ENCODE measurements around the gene SLAIN2.
"Not testable (repeated sequence)": the region's sequence is repeated elsewhere in the genome, so short reads cannot be mapped to it uniquely, and the experiment has no call there.

SLAIN2 gene

GRCh38 chr4:48450740-48451139, 109.4 kb downstream of the SLAIN2 start:
- no peaks in the 10 kb centered on the region for H3K9me3 ChIP-seq (ENCODE audit: control insufficient read depth, low read length)
- H3K27me3 ChIP-seq (replicated peaks; ENCODE audit: control insufficient read depth, insufficient read depth, low read length, poor library complexity, severe bottlenecking), result no peaks in the 10 kb centered on the region
- no peak overlapping the region for H3K27ac ChIP-seq (ENCODE audit: insufficient read depth, low read length, poor library complexity, severe bottlenecking)
- no peak overlapping the region for H3K4me3 ChIP-seq (ENCODE audit: insufficient read depth, low read depth, low read length, poor library complexity, severe bottlenecking)
- DNase-seq, result no peak
- H3K36me3 ChIP-seq (ENCODE audit: control insufficient read depth, insufficient read depth, low read length), result no peaks in the 10 kb centered on the region
- no peaks in the 10 kb centered on the region for H3K4me1 ChIP-seq (ENCODE audit: control insufficient read depth, insufficient read depth, low read length, poor library complexity, severe bottlenecking)

GRCh38 chr4:48451656-48452055, 110.3 kb downstream of the SLAIN2 start:
- H3K27me3 ChIP-seq (replicated peaks; ENCODE audit: control insufficient read depth, insufficient read depth, low read length, poor library complexity, severe bottlenecking); H3K9me3 ChIP-seq (ENCODE audit: control insufficient read depth, low read length); H3K4me3 ChIP-seq (ENCODE audit: insufficient read depth, low read depth, low read length, poor library complexity, severe bottlenecking); H3K27ac ChIP-seq (ENCODE audit: insufficient read depth, low read length, poor library complexity, severe bottlenecking); H3K36me3 ChIP-seq (ENCODE audit: control insufficient read depth, insufficient read depth, low read length); DNase-seq; H3K4me1 ChIP-seq (ENCODE audit: control insufficient read depth, insufficient read depth, low read length, poor library complexity, severe bottlenecking): not testable (repeated sequence)

GRCh38 chr4:48454591-48454990, 113.3 kb downstream of the SLAIN2 start:
- Histone ChIP-seq H3K27me3 (replicated peaks; ENCODE audit: control insufficient read depth, insufficient read depth, low read length, poor library complexity, severe bottlenecking) (no peaks in the 10 kb centered on the region), H3K4me3 (ENCODE audit: insufficient read depth, low read depth, low read length, poor library complexity, severe bottlenecking) (no peak overlapping the region), H3K4me1 (ENCODE audit: control insufficient read depth, insufficient read depth, low read length, poor library complexity, severe bottlenecking) (no peaks in the 10 kb centered on the region), H3K9me3 (ENCODE audit: control insufficient read depth, low read length) (no peaks in the 10 kb centered on the region), H3K27ac (ENCODE audit: insufficient read depth, low read length, poor library complexity, severe bottlenecking) (no peak overlapping the region), H3K36me3 (ENCODE audit: control insufficient read depth, insufficient read depth, low read length) (no peaks in the 10 kb centered on the region)
- no peak for DNase-seq

- Histone ChIP-seq H3K36me3 (ENCODE audit: control insufficient read depth, insufficient read depth, low read length) (no peaks in the 10 kb centered on the region), H3K9me3 (ENCODE audit: control insufficient read depth, low read length) (no peaks in the 10 kb centered on the region), H3K4me1 (ENCODE audit: control insufficient read depth, insufficient read depth, low read length, poor library complexity, severe bottlenecking) (no peaks in the 10 kb centered on the region), H3K4me3 (ENCODE audit: insufficient read depth, low read depth, low read length, poor library complexity, severe bottlenecking) (no peak overlapping the region), H3K27ac (ENCODE audit: insufficient read depth, low read length, poor library complexity, severe bottlenecking) (no peak overlapping the region), H3K27me3 (replicated peaks; ENCODE audit: control insufficient read depth, insufficient read depth, low read length, poor library complexity, severe bottlenecking) (no peaks in the 10 kb centered on the region)
- no peak for DNase-seq
These were observed 119.7 kb downstream of the SLAIN2 start for GRCh38 chr4:48461000-48461399.

- no peak overlapping the region for H3K27ac ChIP-seq (ENCODE audit: insufficient read depth, low read length, poor library complexity, severe bottlenecking)
- H3K9me3 ChIP-seq (ENCODE audit: control insufficient read depth, low read length), result no peaks in the 10 kb centered on the region
- H3K27me3 ChIP-seq (replicated peaks; ENCODE audit: control insufficient read depth, insufficient read depth, low read length, poor library complexity, severe bottlenecking), result no peaks in the 10 kb centered on the region
- no peaks in the 10 kb centered on the region for H3K36me3 ChIP-seq (ENCODE audit: control insufficient read depth, insufficient read depth, low read length)
- H3K4me3 ChIP-seq (ENCODE audit: insufficient read depth, low read depth, low read length, poor library complexity, severe bottlenecking), result no peak overlapping the region
- no peaks in the 10 kb centered on the region for H3K4me1 ChIP-seq (ENCODE audit: control insufficient read depth, insufficient read depth, low read length, poor library complexity, severe bottlenecking)
- DNase-seq, result no peak
These were observed 121.0 kb downstream of the SLAIN2 start for GRCh38 chr4:48462363-48462762.

- H3K27ac ChIP-seq (ENCODE audit: insufficient read depth, low read length, poor library complexity, severe bottlenecking), result no peak overlapping the region
- no peaks in the 10 kb centered on the region for H3K9me3 ChIP-seq (ENCODE audit: control insufficient read depth, low read length)
- no peak overlapping the region for H3K4me3 ChIP-seq (ENCODE audit: insufficient read depth, low read depth, low read length, poor library complexity, severe bottlenecking)
- no peaks in the 10 kb centered on the region for H3K4me1 ChIP-seq (ENCODE audit: control insufficient read depth, insufficient read depth, low read length, poor library complexity, severe bottlenecking)
- no peak for DNase-seq
- H3K27me3 ChIP-seq (replicated peaks; ENCODE audit: control insufficient read depth, insufficient read depth, low read length, poor library complexity, severe bottlenecking), result no peaks in the 10 kb centered on the region
- no peaks in the 10 kb centered on the region for H3K36me3 ChIP-seq (ENCODE audit: control insufficient read depth, insufficient read depth, low read length)
These were observed 126.1 kb downstream of the SLAIN2 start for GRCh38 chr4:48467442-48467841.

GRCh38 chr4:48467891-48468290, 126.6 kb downstream of the SLAIN2 start:
- no peaks in the 10 kb centered on the region for H3K27me3 ChIP-seq (replicated peaks; ENCODE audit: control insufficient read depth, insufficient read depth, low read length, poor library complexity, severe bottlenecking)
- DNase-seq, result no peak
- H3K4me1 ChIP-seq (ENCODE audit: control insufficient read depth, insufficient read depth, low read length, poor library complexity, severe bottlenecking), result no peaks in the 10 kb centered on the region
- H3K4me3 ChIP-seq (ENCODE audit: insufficient read depth, low read depth, low read length, poor library complexity, severe bottlenecking), result no peak overlapping the region
- no peaks in the 10 kb centered on the region for H3K9me3 ChIP-seq (ENCODE audit: control insufficient read depth, low read length)
- no peaks in the 10 kb centered on the region for H3K36me3 ChIP-seq (ENCODE audit: control insufficient read depth, insufficient read depth, low read length)
- H3K27ac ChIP-seq (ENCODE audit: insufficient read depth, low read length, poor library complexity, severe bottlenecking), result no peak overlapping the region

- H3K4me3 ChIP-seq (ENCODE audit: insufficient read depth, low read depth, low read length, poor library complexity, severe bottlenecking), result no peak overlapping the region
- H3K27me3 ChIP-seq (replicated peaks; ENCODE audit: control insufficient read depth, insufficient read depth, low read length, poor library complexity, severe bottlenecking), result no peaks in the 10 kb centered on the region
- H3K9me3 ChIP-seq (ENCODE audit: control insufficient read depth, low read length), result no peaks in the 10 kb centered on the region
- H3K27ac ChIP-seq (ENCODE audit: insufficient read depth, low read length, poor library complexity, severe bottlenecking), result no peak overlapping the region
- DNase-seq, result no peak
- H3K4me1 ChIP-seq (ENCODE audit: control insufficient read depth, insufficient read depth, low read length, poor library complexity, severe bottlenecking), result no peaks in the 10 kb centered on the region
- H3K36me3 ChIP-seq (ENCODE audit: control insufficient read depth, insufficient read depth, low read length), result no peaks in the 10 kb centered on the region
These were observed 128.8 kb downstream of the SLAIN2 start for GRCh38 chr4:48470137-48470536.

GRCh38 chr4:48470570-48470969, 129.2 kb downstream of the SLAIN2 start:
- no peak overlapping the region for H3K4me3 ChIP-seq (ENCODE audit: insufficient read depth, low read depth, low read length, poor library complexity, severe bottlenecking)
- no peaks in the 10 kb centered on the region for H3K4me1 ChIP-seq (ENCODE audit: control insufficient read depth, insufficient read depth, low read length, poor library complexity, severe bottlenecking)
- no peaks in the 10 kb centered on the region for H3K27me3 ChIP-seq (replicated peaks; ENCODE audit: control insufficient read depth, insufficient read depth, low read length, poor library complexity, severe bottlenecking)
- no peaks in the 10 kb centered on the region for H3K9me3 ChIP-seq (ENCODE audit: control insufficient read depth, low read length)
- no peaks in the 10 kb centered on the region for H3K36me3 ChIP-seq (ENCODE audit: control insufficient read depth, insufficient read depth, low read length)
- H3K27ac ChIP-seq (ENCODE audit: insufficient read depth, low read length, poor library complexity, severe bottlenecking), result no peak overlapping the region
- no peak for DNase-seq

GRCh38 chr4:48472794-48473193, 131.5 kb downstream of the SLAIN2 start:
- Histone ChIP-seq H3K4me1 (ENCODE audit: control insufficient read depth, insufficient read depth, low read length, poor library complexity, severe bottlenecking) (no peaks in the 10 kb centered on the region), H3K4me3 (ENCODE audit: insufficient read depth, low read depth, low read length, poor library complexity, severe bottlenecking) (no peak overlapping the region), H3K27me3 (replicated peaks; ENCODE audit: control insufficient read depth, insufficient read depth, low read length, poor library complexity, severe bottlenecking) (no peaks in the 10 kb centered on the region), H3K9me3 (ENCODE audit: control insufficient read depth, low read length) (no peaks in the 10 kb centered on the region), H3K36me3 (ENCODE audit: control insufficient read depth, insufficient read depth, low read length) (no peaks in the 10 kb centered on the region), H3K27ac (ENCODE audit: insufficient read depth, low read length, poor library complexity, severe bottlenecking) (no peak overlapping the region)
- DNase-seq, result no peak

- Histone ChIP-seq H3K27me3 (replicated peaks; ENCODE audit: control insufficient read depth, insufficient read depth, low read length, poor library complexity, severe bottlenecking) (no peaks in the 10 kb centered on the region), H3K36me3 (ENCODE audit: control insufficient read depth, insufficient read depth, low read length) (no peaks in the 10 kb centered on the region), H3K9me3 (ENCODE audit: control insufficient read depth, low read length) (no peaks in the 10 kb centered on the region), H3K27ac (ENCODE audit: insufficient read depth, low read length, poor library complexity, severe bottlenecking) (no peak overlapping the region), H3K4me3 (ENCODE audit: insufficient read depth, low read depth, low read length, poor library complexity, severe bottlenecking) (no peak overlapping the region), H3K4me1 (ENCODE audit: control insufficient read depth, insufficient read depth, low read length, poor library complexity, severe bottlenecking) (no peaks in the 10 kb centered on the region)
- DNase-seq, result no peak
These were observed 134.4 kb downstream of the SLAIN2 start for GRCh38 chr4:48475770-48476169.
